Measurements from ENCODE around the gene SASS6.
"Not testable (repeated sequence)": the region's sequence is repeated elsewhere in the genome, so short reads cannot be mapped to it uniquely, and the experiment has no call there.

Gene SASS6

DNA sequence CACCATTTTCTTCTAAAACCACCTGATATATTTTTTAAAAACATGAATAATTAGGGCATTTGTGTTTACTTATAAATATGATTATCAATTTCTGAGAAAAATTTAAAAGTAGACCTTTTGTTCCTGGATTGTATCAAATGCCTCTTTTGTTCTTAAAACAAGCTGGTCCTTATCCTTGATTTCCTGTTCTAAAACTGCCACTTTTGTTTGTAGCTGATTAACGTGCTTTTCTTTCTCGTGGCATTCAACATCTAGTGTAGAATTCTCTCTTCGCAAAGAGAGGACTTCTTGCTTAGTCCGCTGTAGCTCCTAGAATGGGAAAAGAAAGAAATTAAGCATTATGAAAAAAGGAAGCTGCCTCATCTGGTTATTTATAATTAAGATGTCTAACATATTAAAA, 25.0 kb downstream of the SASS6 start:
- no peak for DNase-seq

DNA sequence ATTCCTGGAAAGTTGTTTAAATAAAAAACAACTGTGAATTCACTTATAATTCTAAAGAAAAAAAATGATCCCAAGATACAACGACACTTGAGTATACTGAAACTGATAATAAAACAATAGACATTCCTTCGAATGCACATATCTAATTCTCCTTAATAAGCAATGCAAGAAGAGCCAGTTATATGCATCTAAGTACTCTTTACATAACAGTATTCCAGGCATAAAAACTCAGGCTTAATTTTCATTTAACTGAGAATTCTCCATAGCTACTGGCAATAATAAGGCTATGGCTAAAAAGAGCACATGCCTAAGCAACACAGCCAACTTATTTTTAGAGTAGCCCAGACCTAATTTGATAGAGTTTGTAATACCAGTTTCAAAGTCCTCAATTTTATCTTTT, 31.2 kb downstream of the SASS6 start:
- no peak for DNase-seq

DNA sequence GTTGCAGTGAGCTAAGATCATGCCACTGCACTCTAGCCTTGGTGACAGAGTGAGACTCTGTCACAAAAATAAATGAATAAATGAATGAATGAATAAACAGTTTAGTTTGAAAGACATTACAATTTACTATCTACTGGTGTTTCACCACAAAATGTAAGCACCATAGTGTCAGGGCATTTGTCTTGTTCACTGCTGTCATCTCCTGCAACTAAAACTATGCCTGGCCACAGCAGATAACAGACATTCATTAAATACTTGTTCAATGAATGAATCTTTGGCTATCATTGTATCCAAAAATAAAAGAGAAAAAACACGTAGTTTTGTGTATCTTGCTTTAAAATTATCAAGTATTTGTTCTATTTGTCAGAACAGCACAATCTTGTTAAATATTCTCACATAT, 32.5 kb downstream of the SASS6 start:
- no peak for DNase-seq

DNA sequence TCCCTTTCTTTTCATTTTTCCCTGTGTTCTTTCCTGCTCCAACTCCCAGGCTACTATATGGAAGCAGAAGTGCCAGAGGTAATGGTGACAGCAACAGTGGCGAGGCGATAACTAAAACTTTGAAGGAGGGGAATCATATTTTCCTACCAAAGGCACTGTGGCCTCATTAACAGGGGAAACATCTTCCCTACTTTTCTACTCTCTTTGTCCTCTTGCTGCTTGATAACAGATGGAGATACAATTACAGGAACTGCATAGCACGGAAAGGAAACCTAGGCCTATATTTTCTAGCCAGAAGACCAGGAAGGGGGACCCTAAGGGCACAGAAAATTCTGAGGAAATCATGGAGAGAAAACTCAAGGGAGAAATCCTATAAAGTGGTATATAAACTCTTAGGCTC, 42.3 kb downstream of the SASS6 start:
- no peak for DNase-seq

DNA sequence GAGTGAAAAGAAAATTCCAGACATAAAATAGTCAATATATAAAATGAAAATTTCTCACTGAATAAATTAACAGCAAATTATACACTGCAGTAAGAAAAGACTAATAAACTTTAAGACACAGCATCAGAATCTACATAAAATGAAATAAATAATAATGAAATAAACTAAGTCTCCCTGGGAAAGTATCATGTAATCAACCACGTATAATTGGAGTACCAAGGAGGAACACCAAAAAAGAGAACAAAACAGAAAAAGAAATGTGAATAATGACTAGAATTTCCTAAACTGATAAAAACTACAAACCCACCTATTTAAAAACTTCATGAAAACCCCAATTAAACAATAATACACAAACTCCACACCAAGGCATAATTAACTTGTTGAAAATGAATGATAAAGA, 43.6 kb downstream of the SASS6 start:
- DNase-seq = no peak

DNA sequence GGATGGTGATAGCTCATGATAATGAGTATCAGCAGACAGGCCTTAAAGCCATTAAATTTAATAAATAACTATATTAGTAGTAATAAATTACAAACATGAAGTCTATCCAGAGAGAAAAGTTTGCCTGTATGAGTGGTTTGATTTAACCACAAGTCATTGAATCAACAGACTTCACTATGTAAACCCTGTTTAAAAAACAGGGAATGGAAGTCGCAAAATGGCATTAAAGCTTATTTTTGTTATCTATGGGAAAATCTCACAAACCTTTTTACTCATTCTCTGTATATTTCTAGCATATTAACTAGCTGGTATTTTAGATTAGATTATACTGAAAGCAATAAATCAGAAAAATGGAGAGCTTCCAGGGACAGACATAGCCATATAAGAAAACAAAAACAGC, 45.3 kb downstream of the SASS6 start:
- no peak for DNase-seq

DNA sequence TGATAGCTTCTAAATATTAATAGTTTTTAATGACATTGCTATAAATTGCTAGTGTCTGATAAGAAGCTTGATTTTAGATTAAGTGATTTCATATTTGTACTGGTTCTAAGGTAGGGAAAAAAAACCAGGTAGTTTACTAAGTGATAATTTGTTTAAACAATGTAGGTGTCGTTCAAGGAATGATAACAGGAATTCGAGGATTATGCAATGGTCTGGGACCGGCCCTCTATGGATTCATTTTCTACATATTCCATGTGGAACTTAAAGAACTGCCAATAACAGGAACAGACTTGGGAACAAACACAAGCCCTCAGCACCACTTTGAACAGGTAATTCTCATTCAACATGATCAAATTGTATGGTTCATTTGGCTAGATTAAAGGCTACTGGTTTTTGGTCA, 52.4 kb downstream of the SASS6 start:
- DNase-seq = no peak

DNA sequence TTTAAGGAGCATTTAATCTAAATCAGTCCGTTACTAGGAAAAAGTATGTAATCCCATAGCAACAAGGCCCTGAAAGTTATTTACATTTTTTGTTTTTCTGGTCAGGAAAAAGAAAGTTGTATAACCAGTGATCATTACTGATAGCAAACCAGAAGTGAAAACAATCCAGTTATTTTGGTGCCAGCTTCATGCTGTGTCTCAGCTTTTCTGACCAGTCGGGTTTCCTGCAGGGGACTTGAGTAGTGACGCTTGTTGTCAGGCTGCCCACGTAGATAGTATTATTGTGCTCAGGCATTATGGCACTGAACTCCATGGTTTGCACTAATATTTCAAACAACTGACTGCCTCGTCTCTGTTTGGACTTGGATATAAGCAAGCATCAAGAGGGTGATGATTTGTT, 55.2 kb downstream of the SASS6 start:
- DNase-seq = no peak

DNA sequence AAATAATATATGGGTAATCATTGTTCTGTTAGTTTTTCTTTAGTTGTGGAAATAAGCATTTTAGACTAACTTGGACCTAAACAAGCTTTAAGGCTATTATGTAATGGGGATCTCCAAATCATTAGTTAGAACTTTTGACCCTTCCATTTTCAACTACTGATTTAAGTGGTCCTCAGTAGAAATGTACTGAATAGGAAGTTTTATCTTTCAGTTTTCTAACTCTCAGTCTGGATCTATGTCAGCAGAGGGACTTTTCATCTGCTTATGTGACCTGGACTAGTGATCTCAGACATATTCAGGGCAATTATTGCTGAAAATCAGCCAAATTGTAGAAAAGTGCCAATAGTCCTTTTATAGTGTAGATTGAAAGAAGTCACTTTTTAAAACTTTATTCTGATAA, 56.0 kb downstream of the SASS6 start:
- DNase-seq = no peak

DNA sequence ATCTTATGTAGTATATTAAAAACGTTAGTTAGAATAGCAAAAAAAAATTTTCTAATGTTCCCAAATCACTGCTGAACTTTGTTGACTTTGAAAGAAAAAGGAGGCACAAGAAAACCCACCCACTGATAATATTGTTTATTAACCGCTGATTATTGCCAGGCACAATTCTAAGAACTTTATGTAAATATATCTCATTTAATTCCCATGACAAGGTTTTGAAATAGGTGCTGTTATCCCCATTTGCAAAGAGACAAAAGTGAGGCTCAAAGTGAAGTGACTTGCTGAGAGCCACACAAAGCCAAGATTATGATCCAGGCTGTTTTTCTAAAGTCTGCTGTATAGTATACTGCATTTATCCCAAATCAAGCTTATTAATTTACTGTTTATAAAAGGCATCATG, 56.4 kb downstream of the SASS6 start:
- no peak for DNase-seq

DNA sequence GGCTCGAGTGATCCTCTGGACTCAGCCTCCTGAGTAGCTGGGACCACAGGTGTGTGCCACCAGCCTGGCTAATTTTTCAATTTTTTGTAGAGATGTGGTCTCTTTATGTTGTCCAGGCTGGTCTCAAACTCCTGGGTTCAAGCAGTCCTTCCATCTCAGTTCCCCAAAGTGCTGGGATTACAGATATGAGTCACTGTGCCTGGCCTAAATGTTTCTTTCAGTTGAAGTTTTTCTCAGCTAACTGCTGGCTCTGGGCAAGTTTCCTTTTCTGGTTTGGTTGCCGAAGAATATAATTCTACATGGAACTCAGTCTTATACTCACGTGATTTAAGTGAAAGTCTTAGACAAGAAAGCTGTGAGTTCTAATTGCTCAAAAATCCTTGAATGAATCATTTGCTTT, 57.0 kb downstream of the SASS6 start:
- no peak for DNase-seq

DNA sequence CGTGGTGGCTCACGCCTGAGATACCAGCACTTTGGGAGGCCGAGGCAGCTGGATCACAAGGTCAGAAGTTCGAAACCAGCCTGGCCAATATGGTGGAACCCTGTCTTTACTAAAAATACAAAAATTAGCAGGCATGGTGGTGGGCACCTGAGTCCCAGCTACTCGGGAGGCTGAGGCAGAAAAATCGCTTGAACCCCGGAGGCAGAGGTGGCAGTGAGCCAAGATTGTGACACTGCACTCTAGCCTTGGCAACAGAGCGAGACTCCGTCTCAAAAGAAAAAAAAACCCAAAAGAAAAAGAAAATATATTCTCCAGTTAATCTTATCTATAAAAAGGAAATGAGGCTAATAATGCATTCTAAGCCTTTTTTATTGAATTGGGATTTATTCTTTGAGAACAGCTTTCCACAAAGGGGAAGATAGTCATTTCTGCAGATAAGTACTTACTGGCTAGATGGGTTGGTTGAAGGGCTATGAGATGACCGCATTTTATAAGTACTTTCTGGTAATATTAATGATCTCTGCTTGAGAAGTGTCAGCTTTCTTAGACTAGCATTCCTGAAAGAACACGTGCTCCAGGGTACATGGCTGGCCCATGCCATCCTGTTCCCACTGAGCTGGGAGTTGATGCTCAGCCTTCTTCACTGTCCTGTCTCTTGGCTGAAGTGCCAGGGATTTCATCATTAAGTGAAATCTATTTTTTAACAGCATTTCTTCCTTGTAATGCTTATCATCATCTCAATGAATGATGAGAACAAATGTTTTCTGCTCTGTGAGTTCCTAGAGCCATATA, 57.9 kb downstream of the SASS6 start:
- no peak for DNase-seq

DNA sequence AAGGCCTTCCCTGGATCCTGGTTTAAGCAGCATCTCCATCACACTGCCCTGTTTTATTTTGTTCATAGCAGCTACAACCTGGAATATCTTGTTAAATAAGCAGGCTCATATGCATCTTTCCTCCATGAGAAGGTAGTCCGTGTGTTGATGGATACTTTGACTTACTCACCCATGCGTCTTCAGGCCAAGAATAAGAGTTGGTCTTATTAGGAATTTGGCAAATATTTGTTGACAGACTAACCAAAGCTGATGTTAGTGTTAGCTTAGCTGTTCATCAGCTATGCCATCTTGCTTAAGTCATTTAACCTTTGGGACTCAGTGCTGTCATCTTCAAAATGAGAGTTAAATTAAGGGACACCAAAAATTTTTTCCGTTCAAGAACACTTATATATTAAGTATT, 59.2 kb downstream of the SASS6 start:
- no peak for DNase-seq

DNA sequence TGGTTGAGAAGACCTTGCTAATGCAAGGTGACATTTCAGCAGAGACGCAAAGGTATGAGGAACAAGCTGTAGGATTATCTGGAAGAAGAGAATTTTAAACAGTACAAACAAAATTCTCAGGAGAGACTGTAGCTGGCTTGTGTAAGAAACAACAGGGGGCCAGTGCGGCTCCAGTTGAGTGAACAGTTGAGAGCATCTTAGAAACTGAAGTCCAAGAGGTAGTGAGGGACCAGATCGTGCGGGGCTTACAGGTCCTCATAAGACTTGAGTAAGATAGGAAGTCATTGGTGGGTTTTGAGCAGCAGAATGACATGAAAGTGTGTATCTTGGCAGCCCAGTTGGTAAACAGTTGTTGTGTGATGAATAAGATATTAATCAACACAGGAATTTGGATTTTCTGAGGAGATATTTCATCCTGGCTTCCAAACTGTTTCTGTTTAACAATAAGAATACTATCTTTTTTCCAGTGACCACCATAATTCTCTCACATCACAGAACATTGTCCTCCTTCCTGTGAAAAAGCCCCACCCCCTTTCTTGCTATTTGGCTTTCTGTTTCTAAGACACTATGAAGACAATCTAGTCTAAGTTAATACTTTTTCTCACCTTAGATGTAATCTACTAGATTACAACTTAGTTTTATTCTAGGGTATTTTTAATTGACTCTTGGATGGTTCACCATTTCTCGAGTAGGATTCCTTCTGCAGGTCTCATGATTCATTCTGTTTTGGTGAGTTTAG, 62.4 kb downstream of the SASS6 start:
- no peak for DNase-seq

DNA sequence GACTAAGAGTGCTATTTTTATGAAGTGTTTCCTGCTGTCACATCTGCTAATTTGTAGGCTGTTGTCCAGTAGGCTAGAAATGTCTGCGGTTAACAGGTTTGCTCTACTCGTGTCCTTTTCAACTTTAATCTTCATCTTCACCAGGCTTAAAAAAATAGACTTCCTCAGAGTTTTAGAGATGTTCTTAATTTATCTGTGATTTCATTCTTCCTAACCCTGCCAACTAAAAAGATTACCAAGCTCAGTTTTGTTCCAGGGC, 66.8 kb downstream of the SASS6 start:
- no peak for DNase-seq

DNA sequence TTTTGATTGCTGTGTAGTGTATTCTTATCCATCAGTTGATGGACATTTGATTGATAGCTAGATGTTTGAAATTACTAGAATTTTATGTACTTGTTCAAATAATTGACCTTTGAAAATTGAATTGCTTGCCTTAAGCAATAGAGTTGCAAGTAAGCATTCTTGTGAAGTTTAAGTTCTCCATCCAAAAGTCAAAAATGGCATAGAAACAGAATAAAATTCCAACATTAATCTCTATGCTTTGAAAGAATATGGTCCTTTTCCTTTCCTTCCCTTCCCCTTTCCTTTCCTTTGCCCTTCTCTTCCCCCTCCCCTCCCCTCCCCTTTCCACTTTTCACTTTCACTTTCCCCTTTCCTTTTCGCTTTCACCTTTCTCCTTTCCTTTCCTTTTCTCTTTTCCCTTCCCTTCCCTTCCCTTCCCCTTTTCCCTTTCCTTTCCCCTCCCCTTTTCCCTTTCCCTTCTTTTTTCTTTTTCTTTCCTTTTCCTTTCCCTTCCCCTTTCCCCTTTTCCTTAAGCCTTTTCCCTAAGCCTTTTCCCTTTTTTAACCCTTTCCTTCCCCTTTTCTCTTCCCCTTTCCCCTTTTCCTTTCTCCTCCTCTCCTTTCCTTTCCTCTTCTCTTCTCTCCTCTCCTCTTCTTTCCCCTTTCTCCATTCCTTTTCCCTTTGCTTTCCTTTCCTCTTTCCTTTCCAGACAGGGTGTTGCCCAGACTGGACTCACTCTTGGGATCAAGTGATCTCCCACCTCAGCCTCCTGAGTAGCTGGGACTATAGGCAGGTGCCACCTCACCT, 67.4 kb downstream of the SASS6 start:
- DNase-seq = no peak

DNA sequence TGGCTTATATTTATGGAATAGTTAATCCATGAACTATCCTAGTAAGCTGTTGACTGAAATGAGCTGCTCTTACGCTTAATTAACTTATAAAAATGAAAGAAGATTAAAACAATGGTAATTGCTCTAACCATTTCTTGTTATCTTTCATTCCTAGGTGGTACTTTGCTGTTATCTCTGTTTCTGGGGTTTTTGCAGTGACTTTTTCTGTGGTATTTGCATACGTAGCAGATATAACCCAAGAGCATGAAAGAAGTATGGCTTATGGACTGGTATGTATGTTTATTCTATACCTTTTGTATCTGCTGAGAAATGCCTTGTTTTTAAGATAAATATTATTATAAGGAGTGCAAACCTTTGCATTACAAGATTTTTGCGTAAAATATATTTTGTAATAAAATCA, 71.0 kb downstream of the SASS6 start:
- no peak for DNase-seq

DNA sequence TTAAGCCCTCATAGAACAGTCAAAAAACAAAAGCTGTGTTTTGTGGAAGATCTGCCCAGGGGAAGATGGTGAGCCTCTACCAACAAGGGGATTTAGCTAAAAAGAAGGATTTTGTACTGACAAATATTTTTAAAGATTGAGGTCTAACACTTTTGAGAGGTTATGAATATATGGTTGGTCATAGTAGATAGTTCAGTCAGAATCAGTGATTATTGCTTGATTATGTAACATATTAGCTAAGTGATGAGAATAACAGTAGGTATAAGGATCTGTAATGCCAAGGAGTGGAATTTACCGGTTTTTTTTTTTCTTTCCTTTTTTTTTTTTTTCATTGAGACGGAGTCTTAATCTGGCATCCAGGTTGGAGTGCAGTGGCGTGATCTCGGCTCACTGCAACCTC, 79.0 kb downstream of the SASS6 start:
- DNase-seq = no peak

DNA sequence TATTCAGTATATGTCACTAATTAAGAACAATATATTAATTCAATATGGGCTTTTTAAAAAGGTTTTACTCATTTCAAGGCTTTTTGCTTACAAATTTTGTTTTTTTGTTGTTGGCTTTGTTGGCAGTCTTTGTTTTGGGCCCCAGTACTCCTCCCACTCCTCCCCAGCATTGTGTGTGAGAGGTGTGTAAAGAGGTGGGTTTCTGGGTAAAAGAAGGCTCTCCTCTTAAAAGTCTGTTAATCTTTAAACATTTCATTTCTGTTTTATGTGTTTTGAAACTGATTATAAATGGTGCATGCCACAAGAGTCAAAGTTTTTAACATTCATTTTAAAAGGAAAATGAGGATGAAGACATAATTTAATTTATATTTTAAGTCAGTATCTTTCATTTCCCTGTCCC, 79.6 kb downstream of the SASS6 start:
- no peak for DNase-seq

DNA sequence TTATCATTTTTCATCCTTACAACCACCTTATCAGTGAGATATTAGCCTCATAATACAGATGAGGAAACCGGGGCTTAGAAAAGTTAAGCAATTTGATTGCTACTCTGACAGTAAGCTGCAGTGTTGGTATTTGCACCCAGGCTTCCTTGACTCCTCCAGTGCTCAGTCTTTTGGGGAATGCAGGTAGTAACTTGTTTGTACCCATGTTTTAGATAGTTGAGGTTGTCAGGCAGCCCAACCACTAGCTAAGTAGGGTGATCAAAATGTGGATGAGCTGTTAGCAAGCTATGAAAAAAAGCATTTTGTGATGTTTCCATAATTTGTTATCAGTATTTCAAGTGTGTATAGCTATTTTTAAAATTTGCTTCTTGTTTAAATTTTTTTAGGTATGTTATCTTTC, 80.8 kb downstream of the SASS6 start:
- DNase-seq = no peak

DNA sequence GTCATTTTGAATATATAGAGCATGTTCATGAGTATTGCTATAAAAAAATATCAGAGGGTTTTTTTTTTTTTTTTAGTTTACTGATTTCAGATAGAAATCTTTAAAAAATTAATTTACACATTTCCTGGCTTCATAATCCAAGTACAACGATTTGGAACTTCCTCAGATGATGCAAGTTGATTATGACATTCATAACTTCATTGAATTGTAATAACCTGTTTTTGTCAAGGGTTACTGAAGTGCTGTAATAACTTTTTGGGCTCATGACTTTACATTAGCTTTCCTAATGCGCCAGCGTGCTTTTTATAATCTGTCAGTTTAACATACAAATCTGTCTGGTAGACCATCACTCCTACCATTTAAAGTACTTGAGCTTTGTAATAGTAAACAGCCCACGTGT, 81.3 kb downstream of the SASS6 start:
- no peak for DNase-seq

DNA sequence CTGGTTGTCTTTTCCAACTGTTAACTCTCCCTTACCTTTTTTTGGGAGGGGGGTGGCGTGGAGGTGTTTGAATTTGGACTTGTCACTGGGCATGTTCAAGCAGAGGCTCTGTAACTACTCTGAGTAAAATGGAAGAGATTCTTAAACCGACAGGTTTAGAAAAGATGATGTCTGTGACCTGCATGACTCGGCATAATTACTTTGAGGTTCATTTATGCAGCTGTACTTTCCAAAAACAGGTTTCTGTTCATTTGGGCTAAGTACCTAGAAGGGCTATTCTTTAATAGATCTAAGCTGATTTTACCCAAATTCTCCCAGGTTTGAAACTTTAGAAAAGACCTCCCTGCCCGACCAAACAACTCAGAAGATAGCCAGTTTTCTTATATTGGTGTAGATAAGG, 82.6 kb downstream of the SASS6 start:
- no peak for DNase-seq

DNA sequence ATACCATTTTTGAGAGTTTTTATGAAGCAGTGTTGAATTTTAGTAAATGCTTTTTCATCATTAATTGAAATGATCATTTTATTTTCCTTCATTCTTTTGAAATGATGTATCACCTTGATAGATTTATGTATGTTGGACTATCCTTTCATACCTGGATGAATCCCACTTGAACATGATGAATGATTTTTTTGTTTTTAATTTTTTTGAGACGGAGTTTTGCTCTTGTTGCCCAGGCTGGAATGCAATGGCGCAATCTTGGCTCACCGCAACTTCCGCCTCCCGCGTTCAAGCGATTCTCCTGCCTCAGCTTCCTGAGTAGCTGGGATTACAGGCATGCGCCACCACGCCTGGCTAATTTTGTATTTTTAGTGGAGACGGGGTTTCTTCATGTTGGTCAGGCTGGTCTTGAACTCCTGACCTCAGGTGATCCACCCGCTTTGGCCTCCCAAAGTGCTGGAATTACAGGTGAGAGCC, 85.5 kb downstream of the SASS6 start:
- DNase-seq = not testable (repeated sequence)

DNA sequence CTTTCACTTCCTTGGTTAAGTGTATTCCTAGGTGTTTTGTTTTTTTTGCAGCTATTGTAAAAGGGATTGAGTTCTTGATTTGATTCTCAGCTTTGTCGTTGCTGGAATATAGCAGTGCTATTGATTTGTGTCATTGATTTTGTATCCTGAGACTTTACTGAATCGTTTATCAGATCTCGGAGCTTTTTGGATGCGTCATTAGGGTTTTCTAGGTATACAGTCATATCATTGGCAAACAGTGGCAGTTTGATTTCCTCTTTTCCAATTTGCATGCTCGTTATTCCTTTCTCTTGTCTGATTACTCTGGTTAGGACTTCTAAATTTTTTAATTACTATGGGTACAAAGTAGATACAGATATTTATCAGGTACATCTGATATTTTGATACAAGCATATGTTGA, 87.5 kb downstream of the SASS6 start:
- DNase-seq = no peak

All from right forelimb (tissue), 1 donor.